ENCODE data around the gene ZFYVE27. TPM values are rescaled to one million over a fixed set of nuclear protein-coding genes. Genes with fewer than 3 reads are reported as not detected.

ZFYVE27 gene
- total and polyA plus RNA-seq, 10 of the 15 experiments (the other 5 are each of a cell fraction or from before 2014, with no cell fraction given), result 1.1 to 28.9 (median 21.4) TPM

GRCh38 chr10:97737770-97738265, 890 bp downstream of the ZFYVE27 start:
- WGBS (ENCODE audit: insufficient coverage, insufficient replicate concordance, low lambda C conversion rate, missing lambda C conversion rate), result 24% methylated on average over 14 of the region's 14 CpGs
- FAIRE-seq, result peak; percentile 35
- ATAC-seq, result peak; percentile 53
- H3K36me3 ChIP-seq (ENCODE audit: control insufficient read depth in 2 of 2, insufficient read depth in 2 of 2, low read length in 1 of 2), result peaks cover 0 to 3% of the 10 kb centered on the region in 2 experiments; a peak in 2 of 4 replicates
- H3K9me3 ChIP-seq (replicated peaks; ENCODE audit: control insufficient read depth, insufficient read depth, low read length), result no peaks in the 10 kb centered on the region; the same call in 2 of the 3 replicates
- peak overlapping the region; percentile 91 for H3K4me3 ChIP-seq
- ChIA-PET POLR2A (no interaction called here), SMC1A (ENCODE audit: uncharacterized antibody, unreplicated experiment) (no interaction called here), RAD21 (ENCODE audit: unreplicated experiment) (no interaction called here), CTCF (interaction anchor here (1.4 kb wide), 1 partner anchor 36 kb away, joined by 3 read pairs; no protein-coding TSS in a partner anchor)
- H3K9ac ChIP-seq (ENCODE audit: control insufficient read depth, insufficient read depth, low read length), result peak overlapping the region; percentile 91
- H3K27ac ChIP-seq (ENCODE audit: control insufficient read depth, insufficient read depth), result peak overlapping the region; percentile 91
- H3K79me2 ChIP-seq (ENCODE audit: control insufficient read depth, insufficient read depth, low read length), result peaks cover 40% of the 10 kb centered on the region
- in situ Hi-C loops (cut with MboI) (no loop called here), intact Hi-C loops (cut with micrococcal nuclease; ENCODE audit: unreplicated experiment) (no loop called here)
- TF ChIP-seq BCL11A (IDR thresholded peaks at IDR 0.05; ENCODE audit: low read depth, low read length), result no peak
- peak; percentile 73 for TF ChIP-seq ZNF24 (IDR thresholded peaks at IDR 0.05)
- BruUV-seq (replicated peaks), result no TSS peak
- H4K20me1 ChIP-seq (ENCODE audit: control insufficient read depth, insufficient read depth), result no peaks in the 10 kb centered on the region
- H3K27me3 ChIP-seq (replicated peaks in 1 of 2; ENCODE audit: control insufficient read depth in 2 of 2, insufficient read depth in 2 of 2, low read length in 1 of 2), result no peaks in the 10 kb centered on the region
- peak overlapping the region; percentile 70 for H3K4me2 ChIP-seq (ENCODE audit: control insufficient read depth, insufficient read depth)
- DNase-seq (ENCODE audit: low read depth, low spot score), result no peak
- peak overlapping the region; percentile 86; the same call in 1 of the 2 replicates for H2AFZ ChIP-seq (ENCODE audit: control insufficient read depth, low read depth, low read length)
- H3K4me1 ChIP-seq (ENCODE audit: control insufficient read depth, insufficient read depth, low read length), result peaks cover 10% of the 10 kb centered on the region

GRCh38 chr10:97738616-97739015, 1.7 kb downstream of the ZFYVE27 start:
- DNase-seq (ENCODE audit: low read depth, low spot score) (no peak), FAIRE-seq (no peak), ATAC-seq (no peak)
- ChIA-PET SMC1A (ENCODE audit: uncharacterized antibody, unreplicated experiment) (interaction anchor here (0.6 kb wide), 1 partner anchor 18 kb away, joined by 3 read pairs; no protein-coding TSS in a partner anchor), CTCF (interaction anchor here (0.7 to 1.4 kb wide), 4 partner anchors 10 to 57 kb away, joined by 3 read pairs; no protein-coding TSS in a partner anchor), RAD21 (ENCODE audit: unreplicated experiment) (no interaction called here), POLR2A (interaction anchor here (1.0 kb wide), 1 partner anchor 52 kb away, joined by 4 read pairs; no protein-coding TSS in a partner anchor)
- 98% methylated on average over 4 of the region's 4 CpGs for WGBS (ENCODE audit: insufficient coverage, insufficient replicate concordance, low lambda C conversion rate, missing lambda C conversion rate)
- Histone ChIP-seq H3K79me2 (ENCODE audit: control insufficient read depth, insufficient read depth, low read length) (peaks cover 40% of the 10 kb centered on the region), H3K4me2 (ENCODE audit: control insufficient read depth, insufficient read depth) (peak overlapping the region; percentile 70), H3K36me3 (ENCODE audit: control insufficient read depth in 2 of 2, insufficient read depth in 2 of 2, low read length in 1 of 2) (peaks cover 1 to 3% of the 10 kb centered on the region in 2 experiments), H3K9me3 (replicated peaks; ENCODE audit: control insufficient read depth, insufficient read depth, low read length) (no peaks in the 10 kb centered on the region; the same call in 2 of the 3 replicates), H3K4me3 (peak overlapping the region; percentile 91), H3K9ac (ENCODE audit: control insufficient read depth, insufficient read depth, low read length) (peak overlapping the region; percentile 91; the same call in 1 of the 2 replicates), H4K20me1 (ENCODE audit: control insufficient read depth, insufficient read depth) (no peaks in the 10 kb centered on the region), H3K4me1 (ENCODE audit: control insufficient read depth, insufficient read depth, low read length) (peaks cover 10% of the 10 kb centered on the region), H2AFZ (ENCODE audit: control insufficient read depth, low read depth, low read length) (no peak overlapping the region), H3K27ac (ENCODE audit: control insufficient read depth, insufficient read depth) (no peak overlapping the region), H3K27me3 (replicated peaks in 1 of 2; ENCODE audit: control insufficient read depth in 2 of 2, insufficient read depth in 2 of 2, low read length in 1 of 2) (no peaks in the 10 kb centered on the region)
- in situ Hi-C loops (cut with MboI), result no loop called here
- no TSS peak for BruUV-seq (replicated peaks)
- intact Hi-C loops (cut with micrococcal nuclease; ENCODE audit: unreplicated experiment), result no loop called here
- TF ChIP-seq, protein P1, sequence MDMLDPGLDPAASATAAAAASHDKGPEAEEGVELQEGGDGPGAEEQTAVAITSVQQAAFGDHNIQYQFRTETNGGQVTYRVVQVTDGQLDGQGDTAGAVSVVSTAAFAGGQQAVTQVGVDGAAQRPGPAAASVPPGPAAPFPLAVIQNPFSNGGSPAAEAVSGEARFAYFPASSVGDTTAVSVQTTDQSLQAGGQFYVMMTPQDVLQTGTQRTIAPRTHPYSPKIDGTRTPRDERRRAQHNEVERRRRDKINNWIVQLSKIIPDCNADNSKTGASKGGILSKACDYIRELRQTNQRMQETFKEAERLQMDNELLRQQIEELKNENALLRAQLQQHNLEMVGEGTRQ (IDR thresholded peaks at IDR 0.05; ENCODE audit: borderline replicate concordance, low read depth, low read length), result no peak
- no peak for TF ChIP-seq HDAC6 (IDR thresholded peaks at IDR 0.05; ENCODE audit: unreplicated experiment)
- TF ChIP-seq WRNIP1 (IDR thresholded peaks at IDR 0.05; ENCODE audit: borderline replicate concordance, low read depth, low read length), result no peak
- no peak for TF ChIP-seq PKNOX1 (IDR thresholded peaks at IDR 0.05)
- TF ChIP-seq DPF2 (IDR thresholded peaks at IDR 0.05), result no peak
- TF ChIP-seq ZNF384 (IDR thresholded peaks at IDR 0.05; ENCODE audit: borderline replicate concordance, low read depth, low read length), result no peak
- TF ChIP-seq IKZF2 (IDR thresholded peaks at IDR 0.05), result no peak
- no peak for TF ChIP-seq MEF2B (IDR thresholded peaks at IDR 0.05; ENCODE audit: partially characterized antibody, poor library complexity, severe bottlenecking)
- TF ChIP-seq NFXL1 (IDR thresholded peaks at IDR 0.05; ENCODE audit: borderline replicate concordance), result no peak
- TF ChIP-seq IKZF1 (conservative IDR thresholded peaks at IDR 0.05), result no peak
- no peak for TF ChIP-seq NFIC (IDR thresholded peaks at IDR 0.05; ENCODE audit: low read depth, low read length)
- no peak for TF ChIP-seq POU2F2 (IDR thresholded peaks at IDR 0.05; ENCODE audit: borderline replicate concordance, low read depth, low read length)
- no peak for TF ChIP-seq ELK1 (IDR thresholded peaks at IDR 0.05; ENCODE audit: low read depth, low read length)
